Esophagus squamous epithelium (tissue), 4 donors: ENCODE results near the gene ST3GAL2.

Source experiments
- POLR2A ChIP-seq, 4 donors: fragments of 450-650 bp; IDR thresholded peaks; one replicate each; pipeline ENCODE4 v1.6.1; 2017; ENCODE audit warnings: antibody characterized with exemption in 4 of 4, mild to moderate bottlenecking in 4 of 4, moderate library complexity in 3 of 4
- TF ChIP-seq, protein P1 (sequence below), 6 experiments: fragments of 450-650 bp in 4 of 6; fragments of 200-600 bp in 2 of 6; sonication (generic) in 2 of 6; IDR thresholded peaks; one replicate each; pipeline ENCODE4 v1.5.1; 2016 to 2019; ENCODE audit warnings: antibody characterized with exemption in 6 of 6, mild to moderate bottlenecking in 4 of 6, moderate library complexity in 4 of 6

- TF ChIP-seq, protein P1, sequence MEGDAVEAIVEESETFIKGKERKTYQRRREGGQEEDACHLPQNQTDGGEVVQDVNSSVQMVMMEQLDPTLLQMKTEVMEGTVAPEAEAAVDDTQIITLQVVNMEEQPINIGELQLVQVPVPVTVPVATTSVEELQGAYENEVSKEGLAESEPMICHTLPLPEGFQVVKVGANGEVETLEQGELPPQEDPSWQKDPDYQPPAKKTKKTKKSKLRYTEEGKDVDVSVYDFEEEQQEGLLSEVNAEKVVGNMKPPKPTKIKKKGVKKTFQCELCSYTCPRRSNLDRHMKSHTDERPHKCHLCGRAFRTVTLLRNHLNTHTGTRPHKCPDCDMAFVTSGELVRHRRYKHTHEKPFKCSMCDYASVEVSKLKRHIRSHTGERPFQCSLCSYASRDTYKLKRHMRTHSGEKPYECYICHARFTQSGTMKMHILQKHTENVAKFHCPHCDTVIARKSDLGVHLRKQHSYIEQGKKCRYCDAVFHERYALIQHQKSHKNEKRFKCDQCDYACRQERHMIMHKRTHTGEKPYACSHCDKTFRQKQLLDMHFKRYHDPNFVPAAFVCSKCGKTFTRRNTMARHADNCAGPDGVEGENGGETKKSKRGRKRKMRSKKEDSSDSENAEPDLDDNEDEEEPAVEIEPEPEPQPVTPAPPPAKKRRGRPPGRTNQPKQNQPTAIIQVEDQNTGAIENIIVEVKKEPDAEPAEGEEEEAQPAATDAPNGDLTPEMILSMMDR (IDR thresholded peaks at IDR 0.05), result no peak
- no peak for TF ChIP-seq POLR2A (IDR thresholded peaks at IDR 0.05)
Measured at GRCh38 chr16:70418274-70418992, 20.5 kb downstream of the ST3GAL2 start.
